Smooth muscle cell (in vitro differentiated cells): ENCODE data around the gene FAIM2. TPM values are rescaled to one million over a fixed set of nuclear protein-coding genes. Genes with fewer than 3 reads are reported as not detected.

Experiments used
- DNase-seq: peaks from one replicate; lab custom pipeline; 2025; ENCODE audit not compliant: unreplicated experiment; lab: John Stamatoyannopoulos, UW
- H2AFZ ChIP-seq: fragments of 200-600 bp; sonication (generic); 2 replicates; pipeline ENCODE4 v1.6.0; 2016; ENCODE audit warnings: antibody characterized with exemption, low read depth, mild to moderate bottlenecking
- H3F3A ChIP-seq: fragments of 200-600 bp; sonication (generic); 2 replicates; pipeline ENCODE4 v1.6.0; 2017; ENCODE audit warnings: antibody characterized with exemption, low read depth
- H3K27ac ChIP-seq: fragments of 200-600 bp; sonication (generic); 2 replicates; pipeline ENCODE4 v1.5.1; 2016; ENCODE audit warnings: low read depth, mild to moderate bottlenecking
- H3K27me3 ChIP-seq: fragments of 200-600 bp; sonication (generic); 2 replicates; pipeline ENCODE4 v1.6.1; 2016; ENCODE audit warnings: low read depth, mild to moderate bottlenecking
- H3K36me3 ChIP-seq: fragments of 200-600 bp; sonication (generic); 2 replicates; pipeline ENCODE4 v1.5.1; 2016; ENCODE audit warnings: low read depth
- H3K4me1 ChIP-seq: fragments of 200-600 bp; sonication (generic); 2 replicates; pipeline ENCODE4 v1.5.1; 2016; ENCODE audit warnings: low read depth
- H3K4me2 ChIP-seq: fragments of 200-600 bp; sonication (generic); 2 replicates; pipeline ENCODE4 v1.6.0; 2016; ENCODE audit warnings: mild to moderate bottlenecking
- H3K4me3 ChIP-seq: fragments of 200-600 bp; sonication (generic); 2 replicates; pipeline ENCODE4 v1.5.1; 2016; ENCODE audit warnings: mild to moderate bottlenecking
- H3K79me2 ChIP-seq: fragments of 200-600 bp; sonication (generic); 2 replicates; pipeline ENCODE4 v1.6.0; 2016; ENCODE audit warnings: low read depth, mild to moderate bottlenecking
- H3K9ac ChIP-seq: fragments of 200-600 bp; sonication (generic); 2 replicates; pipeline ENCODE4 v1.6.0; 2016; ENCODE audit warnings: low read depth
- H3K9me3 ChIP-seq: fragments of 200-600 bp; sonication (generic); replicated peaks from 2 replicates; pipeline ENCODE4 v1.5.1; 2016; ENCODE audit warnings: low read depth
- H4K20me1 ChIP-seq: fragments of 200-600 bp; sonication (generic); 2 replicates; pipeline ENCODE4 v1.6.0; 2016; ENCODE audit warnings: low read depth
- CTCF ChIP-seq: fragments of 200-600 bp; sonication (generic); IDR thresholded peaks from 2 replicates; pipeline ENCODE4 v1.5.1; 2017; ENCODE audit warnings: borderline replicate concordance, mild to moderate bottlenecking, antibody characterized with exemption; ENCODE audit not compliant: insufficient read depth, poor library complexity, severe bottlenecking
- WGBS: methylation state at CpG from one replicate; pipeline ENCODE4 v1.1.7; 2016; ENCODE audit warnings: low lambda C conversion rate; 5-methylcytosine and 5-hydroxymethylcytosine counted together
- polyA plus RNA-seq: library from polyadenylated mRNA; unstranded; fragments of >200 nt; fragmentation: Nextera tagmentation; extraction: Ambion mirVana; gene quantifications from 2 replicates; pipeline ENCODE4 v1.2.1, GENCODE V29; 2016
- total RNA-seq: library from RNA; depleted of rRNA; stranded (reverse); fragments of >200 nt; gene quantifications from 2 replicates; pipeline ENCODE4 v1.2.3, GENCODE V29; 2014

Gene FAIM2
- total and polyA plus RNA-seq, 2 experiments from 2014 or later, result 0.67 to 1.2 TPM

DNA sequence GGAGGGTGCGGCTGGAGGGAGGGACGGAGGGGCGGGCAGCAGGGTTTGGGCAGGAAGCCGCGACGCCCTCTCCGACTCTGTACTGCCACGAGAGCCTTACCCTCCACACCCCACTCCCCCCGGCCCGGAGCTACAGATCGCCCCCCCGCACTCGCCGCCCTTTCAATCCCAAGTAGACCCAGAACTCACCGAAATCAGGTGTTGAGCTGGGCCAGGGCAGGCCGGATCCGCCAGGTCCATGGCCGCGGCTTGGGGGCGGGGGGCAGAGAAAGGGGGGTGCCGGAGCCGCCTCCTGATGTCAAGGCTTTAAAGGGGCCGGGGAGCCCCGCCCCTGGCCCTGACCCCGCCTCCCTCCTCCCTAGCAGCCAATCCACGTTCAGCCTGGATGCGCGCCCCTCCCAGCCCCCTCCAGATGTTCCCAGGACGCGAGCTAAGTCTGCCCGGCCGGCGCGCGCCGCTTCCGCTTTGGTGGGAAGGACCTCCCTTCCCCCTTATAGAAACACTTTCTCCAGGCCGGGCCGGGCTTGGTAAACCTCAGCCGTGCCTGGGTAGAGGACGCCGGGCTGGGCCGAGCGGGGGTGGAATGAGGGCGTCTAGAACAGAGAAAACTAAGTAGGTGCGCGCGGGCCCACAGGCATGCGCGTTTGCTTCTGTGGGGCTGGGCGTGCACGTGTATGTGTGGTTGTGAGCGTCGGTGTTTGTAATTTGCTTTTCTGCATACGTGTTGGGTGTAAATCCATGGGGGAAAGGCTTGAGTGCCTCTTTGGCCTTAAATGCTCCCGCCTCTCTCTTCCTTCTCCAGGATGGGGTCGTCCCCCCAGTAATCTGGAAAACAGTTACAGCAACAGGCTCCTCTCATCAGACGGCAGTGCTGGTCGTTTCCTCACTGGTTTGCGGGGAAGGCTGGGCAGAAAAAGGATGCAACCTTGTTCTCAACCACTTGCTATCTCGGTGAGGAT is 75.3 kb downstream of the FAIM2 start, which contains the start of gene NCKAP5L:
Gene NCKAP5L (minus strand): TSS at position 281 of the 959 bp plus-strand sequence. CDS start 24,369 bp downstream, outside the sequence.
- peak; percentile 95 for DNase-seq
- peak within 1 kb of the TSS; percentile 80 for H3K27ac ChIP-seq
- H3F3A ChIP-seq, result peaks cover 9% of the 10 kb centered on the region
- H3K9me3 ChIP-seq, result no peaks in the 10 kb centered on the region
- no peaks in the 10 kb centered on the region for H3K27me3 ChIP-seq
- under 1% methylated on average over 35 of the region's 61 CpGs for WGBS
- peak within 1 kb of the TSS; percentile 72 for H3K4me3 ChIP-seq
- no peaks in the 10 kb centered on the region for H4K20me1 ChIP-seq
- no peak for TF ChIP-seq CTCF
- no peaks in the 10 kb centered on the region for H3K36me3 ChIP-seq
- H2AFZ ChIP-seq, result peak within 1 kb of the TSS; percentile 84
- peak within 1 kb of the TSS; percentile 81 for H3K9ac ChIP-seq
- H3K4me2 ChIP-seq, result peak within 1 kb of the TSS; percentile 88
- H3K79me2 ChIP-seq, result no peaks in the 10 kb centered on the region
- H3K4me1 ChIP-seq, result peaks cover 38% of the 10 kb centered on the region

- no peaks in the 10 kb centered on the region for H3K36me3 ChIP-seq
- peak overlapping the region; percentile 81 for H3K9ac ChIP-seq
- H3K4me1 ChIP-seq, result peaks cover 38% of the 10 kb centered on the region
- H3K9me3 ChIP-seq, result no peaks in the 10 kb centered on the region
- WGBS, result under 1% methylated on average over 34 of the region's 38 CpGs
- H3K4me2 ChIP-seq, result peak overlapping the region; percentile 88
- H2AFZ ChIP-seq, result no peak overlapping the region
- H3K4me3 ChIP-seq, result peak overlapping the region; percentile 72
- peak; percentile 75 for DNase-seq
- H3K79me2 ChIP-seq, result no peaks in the 10 kb centered on the region
- H3K27ac ChIP-seq, result peak overlapping the region; percentile 80
- H3F3A ChIP-seq, result peaks cover 9% of the 10 kb centered on the region
- no peaks in the 10 kb centered on the region for H4K20me1 ChIP-seq
- no peaks in the 10 kb centered on the region for H3K27me3 ChIP-seq
- no peak for TF ChIP-seq CTCF
These were observed 76.2 kb downstream of the FAIM2 start for GRCh38 chr12:49827401-49828099.

DNA sequence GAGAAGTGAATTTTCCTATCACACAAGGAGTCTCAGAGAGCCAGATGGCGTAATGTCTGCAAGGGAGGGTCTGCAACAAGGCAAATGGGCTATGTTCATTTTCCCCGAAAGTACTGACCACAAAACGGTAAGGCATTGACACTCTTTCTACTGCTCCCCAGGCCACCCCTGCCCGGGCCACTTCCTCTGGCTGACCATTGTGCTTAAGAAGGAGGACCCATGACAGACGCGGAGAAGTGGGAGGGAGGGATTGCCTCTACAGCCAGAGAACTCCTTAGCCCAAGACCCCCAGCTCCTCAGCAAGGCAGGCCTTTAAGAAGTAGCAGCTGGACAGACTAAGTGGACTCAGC is 76.7 kb downstream of the FAIM2 start:
- Histone ChIP-seq H3K79me2 (no peaks in the 10 kb centered on the region), H2AFZ (no peak overlapping the region), H3K4me3 (peak overlapping the region; percentile 72), H3F3A (peaks cover 9% of the 10 kb centered on the region), H3K27me3 (no peaks in the 10 kb centered on the region), H4K20me1 (no peaks in the 10 kb centered on the region), H3K9me3 (no peaks in the 10 kb centered on the region), H3K27ac (peak overlapping the region; percentile 80), H3K4me2 (peak overlapping the region; percentile 88), H3K36me3 (no peaks in the 10 kb centered on the region), H3K4me1 (peaks cover 38% of the 10 kb centered on the region), H3K9ac (peak overlapping the region; percentile 81)
- TF ChIP-seq CTCF, result no peak
- no peak for DNase-seq
- 46% methylated on average over 6 of the region's 6 CpGs for WGBS
